MV-4-11 (cell line): Measurements from ENCODE around the gene NTF3.
A peak's percentile ranks its signal among the peaks of the same experiment; 100 is the strongest.

ENCODE experiments used
- DNase-seq: peaks from one replicate; lab custom pipeline; 2025; lab: John Stamatoyannopoulos, UW

Gene NTF3

GRCh38 chr12:5456906-5457305 is 25.0 kb downstream of the NTF3 start:
- DNase-seq: peak; percentile 22

DNA sequence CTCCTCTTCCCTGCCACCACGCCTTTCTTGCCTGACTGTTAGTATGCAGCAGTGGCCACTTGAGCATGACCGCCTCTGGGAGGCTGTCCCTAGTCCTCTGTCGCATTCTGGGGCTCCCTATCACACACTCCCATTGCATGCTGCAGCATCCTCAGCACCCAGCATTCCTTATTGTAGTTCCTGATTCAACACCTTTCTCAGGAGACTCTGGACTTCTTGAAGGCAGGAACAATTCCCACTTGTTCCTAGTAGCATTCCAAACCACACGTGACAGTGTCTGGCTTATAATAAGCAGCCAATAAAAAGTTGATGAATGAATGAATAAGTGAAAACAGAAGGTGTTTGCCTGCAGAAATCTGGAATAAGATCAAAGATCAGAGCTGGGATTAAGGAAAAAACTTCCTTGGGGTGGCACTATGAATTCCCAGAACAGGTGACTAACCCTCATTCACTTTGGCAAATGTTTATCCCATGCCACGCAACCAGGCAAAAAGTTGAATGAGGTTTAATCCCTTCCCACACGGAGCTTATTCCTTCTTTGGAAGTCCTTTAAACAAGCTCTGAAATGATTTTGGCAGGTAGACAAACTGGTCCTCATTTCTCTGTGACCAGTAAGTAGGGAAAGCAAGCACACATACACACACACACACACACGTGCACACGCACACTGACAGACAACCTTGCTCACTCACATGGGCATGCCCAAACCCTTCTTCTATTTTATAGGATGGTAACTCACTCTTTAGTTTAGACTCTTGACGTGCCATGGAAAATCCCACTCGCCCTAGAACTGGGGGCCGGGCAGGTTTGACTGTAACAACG is 26.5 kb downstream of the NTF3 start:
- no peak for DNase-seq

DNA sequence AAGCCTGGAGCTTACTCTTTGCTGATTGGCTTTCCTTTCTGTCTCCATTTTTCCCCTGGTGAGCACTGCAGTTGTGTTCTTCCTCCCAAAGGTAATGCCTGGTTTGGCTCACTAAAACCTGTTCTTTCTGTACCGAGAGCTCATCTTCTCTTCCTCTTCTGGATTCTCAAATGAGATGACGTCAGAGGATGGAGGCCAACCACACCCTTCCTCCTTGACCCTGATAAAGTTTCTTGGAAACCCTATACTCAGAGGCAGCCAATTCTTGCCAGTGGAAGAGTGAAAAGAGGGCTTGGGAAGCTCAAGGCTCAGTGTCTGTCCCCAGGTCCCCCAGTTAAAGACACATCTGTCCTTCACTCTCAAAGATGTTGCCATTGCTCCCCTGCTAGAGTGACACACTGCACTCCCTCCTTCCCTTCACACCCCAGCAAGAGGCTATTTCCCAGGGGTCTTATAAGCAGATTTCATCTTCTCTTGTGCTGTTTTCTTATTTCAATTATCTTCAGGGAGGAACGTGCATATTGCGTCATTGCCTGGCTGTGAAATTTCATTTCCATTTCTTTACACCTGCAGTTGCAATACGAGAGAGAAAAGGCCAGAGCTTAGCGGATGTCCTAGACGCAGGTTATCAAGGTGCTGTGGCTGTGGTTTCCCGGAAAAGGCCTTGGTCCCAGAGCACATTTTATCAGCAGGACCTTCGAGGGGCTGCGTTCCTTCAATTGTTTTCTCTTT is 27.3 kb downstream of the NTF3 start:
- DNase-seq: peak; percentile 3

- DNase-seq: no peak
These were observed 28.9 kb downstream of the NTF3 start for GRCh38 chr12:5460817-5461216.

DNA sequence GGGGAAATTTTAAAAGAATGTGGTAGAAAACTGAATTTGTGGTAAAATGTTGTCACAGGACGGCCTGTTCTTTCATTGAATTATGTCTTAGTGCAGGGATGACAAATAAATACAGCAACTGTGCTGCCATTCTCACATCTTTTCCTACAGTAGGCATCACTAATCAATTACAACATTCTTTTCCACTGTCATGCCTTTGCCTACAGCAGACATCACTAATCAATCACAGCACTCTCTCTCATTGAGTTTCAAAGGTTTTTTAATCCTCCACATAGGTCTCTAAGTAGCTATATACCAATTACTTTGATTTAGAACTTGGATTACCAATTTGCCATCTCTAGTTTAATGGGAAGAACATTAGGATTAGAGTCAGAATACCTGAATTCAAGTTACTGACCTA is 30.1 kb downstream of the NTF3 start:
- no peak for DNase-seq

GRCh38 chr12:5464096-5464495 is 32.2 kb downstream of the NTF3 start:
- DNase-seq: no peak

DNA sequence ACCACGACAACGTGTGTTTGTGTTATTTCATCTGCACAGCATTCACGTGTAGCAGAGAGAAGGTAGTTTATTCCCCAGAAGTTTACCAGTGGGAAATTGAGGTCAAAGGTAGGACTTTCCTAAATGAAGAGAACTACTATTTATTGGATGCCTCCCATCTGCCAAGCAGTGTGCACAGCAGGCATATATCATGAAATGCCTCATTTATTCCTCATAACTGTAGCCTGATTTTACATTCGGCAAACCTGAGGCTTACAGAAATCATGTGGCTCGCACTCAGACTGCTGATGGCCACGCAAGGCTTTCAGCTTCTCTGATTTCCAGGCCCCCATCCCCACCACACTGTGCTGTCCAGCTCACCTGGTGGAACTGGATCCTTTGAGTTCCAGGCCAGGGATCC is 33.5 kb downstream of the NTF3 start:
- DNase-seq: no peak

DNA sequence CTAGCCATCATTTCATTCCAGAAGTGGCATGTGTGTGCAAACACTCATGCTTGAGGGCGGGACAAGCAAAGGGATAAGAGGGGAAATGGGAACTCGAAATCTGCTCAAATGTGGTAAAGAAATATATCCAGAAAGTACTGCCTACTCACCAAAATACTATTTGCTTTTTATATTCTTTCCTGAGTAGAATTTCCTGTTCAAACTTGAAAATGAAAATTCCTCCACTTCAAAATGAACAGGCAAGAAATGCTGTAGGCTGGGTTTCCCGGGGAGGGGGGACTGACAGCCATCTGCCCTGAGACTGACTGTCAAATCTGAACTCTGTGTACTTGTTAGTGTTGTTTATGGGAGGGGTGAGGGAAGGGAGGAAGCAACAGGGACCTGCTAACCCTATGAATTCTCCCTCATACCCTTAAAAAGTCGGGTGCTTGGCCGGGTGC is 34.6 kb downstream of the NTF3 start:
- no peak for DNase-seq

GRCh38 chr12:5467931-5468330 is 36.0 kb downstream of the NTF3 start:
- no peak for DNase-seq

DNA sequence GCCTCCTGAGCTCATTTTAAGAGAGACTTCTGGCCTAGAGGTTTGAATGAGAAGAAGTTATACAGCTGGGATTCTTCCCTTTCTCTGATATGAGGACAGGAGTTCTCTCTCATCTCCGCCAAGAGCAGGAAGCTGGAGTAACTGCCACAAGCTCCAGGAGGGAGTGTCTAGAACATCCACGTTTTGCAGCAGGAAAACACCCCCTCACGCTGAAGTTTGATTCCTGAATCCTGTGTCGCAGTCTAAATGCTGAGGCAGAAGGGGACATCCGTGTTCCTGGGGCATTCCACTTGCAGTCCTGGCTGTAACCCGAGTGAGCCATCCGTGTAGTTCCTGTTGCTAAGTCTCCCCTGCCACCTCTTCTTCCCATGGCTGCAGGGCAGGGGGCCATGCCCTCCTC is 38.3 kb downstream of the NTF3 start:
- DNase-seq: no peak

GRCh38 chr12:5470703-5471102 is 38.8 kb downstream of the NTF3 start:
- DNase-seq: no peak

- no peak for DNase-seq
These were observed 41.3 kb downstream of the NTF3 start for GRCh38 chr12:5473076-5473782.

DNA sequence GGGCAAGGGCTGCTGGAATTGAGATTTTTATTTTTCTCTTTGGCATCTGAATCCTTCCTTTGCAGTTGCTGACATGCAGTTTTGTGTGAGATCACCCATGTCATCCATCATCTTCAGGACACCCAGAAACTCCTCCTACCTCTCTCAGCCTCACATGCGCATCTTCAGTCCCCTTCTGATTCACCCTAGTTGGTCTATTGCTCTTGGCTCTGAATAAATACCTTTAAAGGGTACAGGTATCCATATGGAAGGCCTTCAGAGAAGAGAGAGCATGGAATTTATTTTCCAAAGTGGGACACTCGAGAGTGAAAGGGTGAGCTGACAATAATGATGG is 41.8 kb downstream of the NTF3 start:
- no peak for DNase-seq

DNA sequence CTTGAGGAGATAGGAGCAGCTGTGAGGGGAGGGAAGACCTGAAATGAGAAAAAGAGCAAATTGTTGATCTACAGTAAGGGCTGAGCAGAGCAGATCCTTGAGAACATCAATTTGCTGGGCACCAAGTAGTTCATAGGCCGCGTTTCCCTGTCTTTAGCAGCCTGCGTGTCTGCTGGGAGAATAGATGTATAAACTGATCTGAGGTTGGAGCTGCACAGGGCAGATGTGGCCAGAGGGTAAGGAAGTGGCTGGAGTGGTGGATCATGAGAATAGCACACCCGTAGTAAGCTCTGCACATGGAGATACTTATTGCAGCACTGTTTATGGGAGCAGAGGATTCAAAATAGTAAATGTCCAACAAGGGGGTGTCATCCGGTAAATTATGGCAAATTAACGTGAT is 44.4 kb downstream of the NTF3 start:
- DNase-seq: no peak

DNA sequence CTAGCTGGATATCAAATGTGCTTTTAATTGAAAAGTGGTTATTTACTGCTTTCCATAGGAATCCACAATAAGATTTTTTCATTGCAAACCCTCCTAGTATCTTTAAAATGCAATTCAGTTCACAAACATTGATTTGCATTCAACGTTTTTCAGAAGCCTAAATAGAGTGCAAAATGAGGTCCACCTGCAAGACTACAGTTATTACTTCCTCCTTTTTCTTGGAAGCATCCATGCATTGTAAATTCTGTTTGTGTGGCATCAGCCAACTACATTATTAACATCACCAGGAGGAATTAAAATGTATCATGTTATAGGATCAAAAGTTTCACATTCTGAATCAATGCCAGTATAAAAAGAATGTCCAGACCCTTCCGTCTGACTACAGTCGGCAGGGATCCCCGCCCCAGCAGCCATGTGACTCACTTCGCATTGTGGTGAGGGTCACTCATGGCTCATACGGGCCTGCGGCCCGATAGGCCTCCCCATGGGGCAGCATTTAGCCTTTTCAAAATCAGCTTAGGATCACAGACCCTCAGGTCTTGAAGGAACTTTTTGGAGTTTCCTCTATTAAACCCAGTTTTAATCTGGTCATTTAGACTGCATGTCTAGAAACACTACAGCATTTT is 46.3 kb downstream of the NTF3 start:
- DNase-seq: no peak

DNA sequence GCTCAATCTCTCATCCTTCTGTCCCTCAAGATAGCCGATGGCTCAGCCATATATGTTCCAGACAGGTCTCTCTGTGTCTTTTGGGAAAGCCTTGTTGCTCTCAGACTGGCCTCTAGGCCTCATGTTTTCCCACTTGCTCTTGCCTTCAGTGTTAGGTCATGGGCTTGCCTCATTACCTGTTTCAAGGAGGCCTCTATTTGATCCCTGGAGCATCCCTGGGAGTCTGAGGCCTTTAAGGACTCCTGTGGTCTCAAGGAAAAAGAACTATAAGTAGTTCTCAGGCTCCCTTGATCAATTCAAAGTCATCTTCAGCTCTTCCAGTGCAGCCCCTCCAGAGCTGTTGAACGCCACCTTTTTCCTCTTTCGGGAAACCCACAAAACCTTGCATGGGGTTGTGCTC is 47.9 kb downstream of the NTF3 start:
- no peak for DNase-seq

DNA sequence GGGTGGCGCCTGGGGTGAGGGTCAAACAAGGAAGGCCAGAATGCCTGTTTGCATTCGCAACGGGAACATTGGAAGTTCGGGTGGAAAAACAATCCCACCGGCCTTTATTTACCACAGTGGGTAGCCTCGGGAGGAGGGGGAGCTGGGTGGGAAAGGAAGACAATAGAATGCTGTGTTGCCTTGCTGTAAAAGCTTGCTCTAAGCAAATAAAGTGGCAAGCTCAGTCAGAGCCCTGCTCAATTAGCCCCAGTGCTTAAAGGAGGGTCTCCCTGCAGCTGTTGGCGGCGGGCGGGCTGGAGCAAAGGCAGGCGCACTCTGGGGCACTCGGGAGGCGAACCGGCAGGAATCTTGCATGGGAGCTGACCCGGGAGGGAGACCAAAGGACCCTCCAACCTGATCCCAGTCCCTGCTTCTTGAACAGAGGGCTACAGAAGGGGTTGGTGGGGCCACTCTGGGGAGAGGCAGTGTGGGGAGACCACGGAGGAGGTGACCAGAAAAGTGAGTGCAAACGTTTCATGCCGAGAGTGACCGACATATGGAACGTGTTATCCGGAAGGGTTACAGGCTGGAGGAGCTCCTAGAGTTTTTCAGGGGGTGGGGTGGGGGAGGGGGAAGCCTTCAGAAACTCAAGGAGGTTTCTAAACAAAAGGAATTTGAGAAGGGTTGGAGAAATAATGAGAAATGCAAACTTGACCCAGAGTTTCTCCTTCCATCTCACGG is 48.5 kb downstream of the NTF3 start:
- DNase-seq: no peak

DNA sequence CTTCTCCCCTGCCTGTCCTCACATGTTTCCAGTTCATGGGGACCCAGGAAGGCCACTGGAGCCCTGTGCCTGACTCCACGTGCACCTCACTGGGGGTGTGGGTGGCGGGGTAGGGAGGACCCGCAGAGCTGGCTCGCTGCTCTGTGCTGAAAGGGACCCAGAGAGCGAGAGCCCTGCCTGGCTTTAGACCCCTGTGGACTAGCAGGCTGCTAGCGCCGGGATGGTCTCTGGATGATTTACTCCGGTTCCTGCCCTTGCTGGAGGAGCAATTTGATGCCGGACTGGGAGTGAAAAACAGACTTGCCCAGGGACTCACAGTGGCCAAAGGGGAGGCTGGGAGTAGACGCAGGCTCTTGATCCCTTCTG is 49.0 kb downstream of the NTF3 start:
- no peak for DNase-seq

DNA sequence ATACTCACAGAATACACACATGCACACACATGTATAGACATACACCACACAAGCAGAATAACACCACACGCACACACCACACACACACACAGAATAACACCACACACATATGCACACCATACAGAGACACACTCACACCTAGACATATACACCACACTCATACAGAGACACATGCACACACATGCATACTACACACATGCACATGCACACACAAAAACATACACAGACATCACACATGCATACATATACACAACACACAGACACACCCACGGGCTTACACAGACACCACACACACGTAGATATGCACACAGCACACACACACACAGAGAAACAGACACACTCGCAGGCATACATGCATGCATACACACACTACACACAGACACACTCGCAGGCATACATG is 49.7 kb downstream of the NTF3 start:
- no peak for DNase-seq

- DNase-seq: no peak
These were observed 52.5 kb downstream of the NTF3 start for GRCh38 chr12:5484426-5484825.

- no peak for DNase-seq
These were observed 53.5 kb downstream of the NTF3 start for GRCh38 chr12:5485454-5485853.

DNA sequence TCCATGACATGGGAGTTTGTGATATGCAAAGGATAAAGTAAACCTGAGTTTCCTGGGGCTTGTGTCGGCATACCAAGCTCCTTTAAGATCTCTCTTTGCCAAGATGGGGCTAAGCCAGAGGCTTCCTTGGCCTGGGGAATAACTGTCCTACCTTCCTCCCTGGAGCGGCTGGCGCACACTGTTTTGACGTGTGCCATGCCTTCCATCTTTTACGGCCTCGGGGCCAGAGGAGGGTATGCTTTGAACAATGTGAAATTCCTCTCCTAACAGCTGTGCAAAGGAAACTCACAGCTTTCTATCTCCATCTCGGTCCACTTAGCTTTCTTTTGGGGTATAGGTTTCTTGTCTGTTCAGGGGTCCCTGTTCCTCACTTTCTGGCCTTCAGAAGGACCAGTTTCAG is 55.2 kb downstream of the NTF3 start:
- no peak for DNase-seq
